Measurements from ENCODE around the gene LSM3. TPM values are rescaled to one million over a fixed set of nuclear protein-coding genes. Genes with fewer than 3 reads are reported as not detected.

The LSM3 gene
- total RNA-seq, 4 donors from 2014 or later, result 7.9 to 15.6 (median 12.7) TPM

- peaks cover 0 to 16% (median 6%) of the 10 kb centered on the region in 3 donors for H3K4me1 ChIP-seq
- no peak for TF ChIP-seq POLR2AphosphoS5 (IDR thresholded peaks at IDR 0.05)
- no peak for TF ChIP-seq CTCF (IDR thresholded peaks at IDR 0.05)
- TF ChIP-seq EP300 (IDR thresholded peaks at IDR 0.05), result no peak
- TF ChIP-seq POLR2A (IDR thresholded peaks at IDR 0.05), result no peak
- WGBS, 2 donors (ENCODE audit: low coverage in 1 of 2), result 76% methylated on average over 2 of the region's 11 CpGs; no CpG with 5 or more reads in 1 of the 2 donors
- H3K27me3 ChIP-seq, result no peaks in the 10 kb centered on the region
- no peak overlapping the region for H3K4me3 ChIP-seq
- peaks cover 0 to 99% of the 10 kb centered on the region in 2 donors for H3K36me3 ChIP-seq
- no peak overlapping the region for H3K27ac ChIP-seq
- no peaks in the 10 kb centered on the region for H3K9me3 ChIP-seq
- no peak for ATAC-seq
These were observed 43.0 kb upstream of the LSM3 start for GRCh38 chr3:14135581-14135980.

- H3K9me3 ChIP-seq, result no peaks in the 10 kb centered on the region
- TF ChIP-seq POLR2A (IDR thresholded peaks at IDR 0.05) (no peak), EP300 (IDR thresholded peaks at IDR 0.05) (no peak), POLR2AphosphoS5 (IDR thresholded peaks at IDR 0.05) (no peak), CTCF (IDR thresholded peaks at IDR 0.05) (no peak)
- no peaks in the 10 kb centered on the region for H3K27me3 ChIP-seq
- peaks cover 0 to 30% (median 6%) of the 10 kb centered on the region in 3 donors for H3K4me1 ChIP-seq
- no CpG with 5 or more reads among the region's 3 CpGs for WGBS, 2 donors (ENCODE audit: low coverage in 1 of 2)
- H3K27ac ChIP-seq, result peak overlapping the region in 3 of 4 donors; percentile 38 to 63 (median 57)
- peaks cover 0 to 99% of the 10 kb centered on the region in 2 donors for H3K36me3 ChIP-seq
- H3K4me3 ChIP-seq, result no peak overlapping the region
- no peak for ATAC-seq
These were observed 41.6 kb upstream of the LSM3 start for GRCh38 chr3:14137004-14137403.

GRCh38 chr3:14137445-14137844, 41.2 kb upstream of the LSM3 start:
- ATAC-seq, result no peak
- 50% methylated on average over 2 of the region's 3 CpGs; no CpG with 5 or more reads in 1 of the 2 donors for WGBS, 2 donors (ENCODE audit: low coverage in 1 of 2)
- peaks cover 0 to 99% of the 10 kb centered on the region in 2 donors for H3K36me3 ChIP-seq

GRCh38 chr3:14138109-14138877, 40.3 kb upstream of the LSM3 start:
- peaks cover 0 to 91% of the 10 kb centered on the region in 2 donors for H3K36me3 ChIP-seq
- ATAC-seq, result no peak
- peaks cover 0 to 43% (median 12%) of the 10 kb centered on the region in 3 donors for H3K4me1 ChIP-seq
- TF ChIP-seq CTCF (IDR thresholded peaks at IDR 0.05), result no peak
- no peak for TF ChIP-seq EP300 (IDR thresholded peaks at IDR 0.05)
- no peak for TF ChIP-seq POLR2AphosphoS5 (IDR thresholded peaks at IDR 0.05)
- no peak for TF ChIP-seq POLR2A (IDR thresholded peaks at IDR 0.05)
- H3K27me3 ChIP-seq, result no peaks in the 10 kb centered on the region
- no peaks in the 10 kb centered on the region for H3K9me3 ChIP-seq
- 83 to 94% methylated on average over 2 to 12 of the region's 16 CpGs for WGBS, 2 donors (ENCODE audit: low coverage in 1 of 2)
- H3K4me3 ChIP-seq, result no peak overlapping the region
- peak overlapping the region in 2 of 4 donors; percentile 20 to 57 for H3K27ac ChIP-seq

More at GRCh38 chr3:14137445-14137844, 41.2 kb upstream of the LSM3 start:
- Histone ChIP-seq H3K4me1 (peaks cover 0 to 35% (median 6%) of the 10 kb centered on the region in 3 donors), H3K27ac (peak overlapping the region in 3 of 4 donors; percentile 38 to 63 (median 57)), H3K27me3 (no peaks in the 10 kb centered on the region), H3K9me3 (no peaks in the 10 kb centered on the region), H3K4me3 (no peak overlapping the region)
- TF ChIP-seq EP300 (IDR thresholded peaks at IDR 0.05) (no peak), POLR2A (IDR thresholded peaks at IDR 0.05) (no peak), POLR2AphosphoS5 (IDR thresholded peaks at IDR 0.05) (no peak), CTCF (IDR thresholded peaks at IDR 0.05) (no peak)

Measured in gastroesophageal sphincter (tissue), 4 donors.